NCI-H1105 treated with DMSO at 0.1 percent for 48 hours (cell line): ENCODE measurements around the gene SFTPD.

Experiments used
- DNase-seq: peaks from one replicate; lab custom pipeline; 2025; lab: John Stamatoyannopoulos, UW

SFTPD gene

DNA sequence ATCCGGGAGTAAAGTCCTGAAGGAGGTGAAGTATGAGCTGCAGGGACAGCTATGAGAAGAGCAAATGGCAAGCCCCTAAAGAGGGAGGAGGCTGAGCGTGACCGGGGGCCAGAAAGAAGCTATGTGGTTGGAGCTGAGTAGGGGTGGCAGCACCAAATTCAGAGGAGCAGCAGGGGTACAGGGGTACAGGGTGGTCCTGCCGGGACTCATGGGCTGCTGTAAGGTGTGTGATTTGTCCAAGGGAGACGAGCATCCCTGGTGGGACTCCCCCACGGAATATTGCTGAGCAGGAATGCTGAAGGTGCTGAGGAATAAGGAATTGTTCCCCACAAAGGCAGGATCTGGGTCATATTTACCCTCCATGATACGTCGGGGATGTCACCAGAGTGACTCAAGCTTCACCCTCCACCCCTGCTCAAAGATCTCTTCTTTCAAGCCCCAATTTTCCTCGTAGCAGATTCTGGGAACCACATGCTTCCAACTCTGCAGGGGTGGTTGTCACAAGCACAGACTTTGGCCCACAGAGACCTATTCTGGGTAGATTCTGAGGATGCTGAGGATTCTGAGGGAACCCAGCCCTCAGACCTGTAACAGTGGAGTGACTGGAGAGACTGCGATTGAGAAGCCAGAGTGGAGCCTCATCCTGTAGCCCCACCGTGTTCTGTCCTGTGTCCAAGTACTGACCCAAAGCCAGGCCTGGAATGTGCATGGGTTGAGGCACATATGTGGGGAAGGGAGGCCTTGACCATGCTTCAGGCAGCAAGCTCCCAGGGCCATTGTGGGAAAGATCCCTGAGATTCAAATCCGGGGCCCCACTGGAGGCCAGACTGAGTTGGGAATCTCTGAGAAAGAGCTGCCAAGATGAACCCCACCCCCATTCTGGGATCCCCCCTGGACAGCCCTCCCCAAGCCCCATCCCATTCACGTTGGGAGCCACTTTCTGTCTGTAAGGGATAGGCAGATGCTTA lies 4.2 kb downstream of the SFTPD start:
- DNase-seq = no peak

DNA sequence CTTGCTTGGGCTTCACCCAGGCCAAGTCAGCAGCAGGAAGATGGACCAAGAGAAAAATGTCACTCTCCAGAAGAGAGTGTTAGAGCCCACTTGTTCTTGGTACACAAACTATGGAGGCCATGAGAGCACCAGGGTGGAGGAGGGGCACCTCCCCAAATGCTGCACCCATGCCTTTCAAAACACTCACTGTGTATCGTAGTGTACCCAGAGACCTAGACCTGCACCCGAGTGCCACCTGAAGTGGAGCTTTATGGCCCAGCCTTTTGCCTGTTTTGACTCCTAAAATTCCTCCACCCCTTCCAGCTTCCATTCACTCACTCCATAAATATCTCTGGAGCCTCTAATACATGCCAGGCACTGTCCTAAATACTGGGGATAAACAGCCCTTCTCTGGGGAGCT lies 5.0 kb downstream of the SFTPD start:
- no peak for DNase-seq

- DNase-seq = no peak
These were observed 6.4 kb downstream of the SFTPD start for GRCh38 chr10:79942261-79943185.

- no peak for DNase-seq
These were observed 7.2 kb downstream of the SFTPD start for GRCh38 chr10:79941585-79942210.

GRCh38 chr10:79941146-79941545 lies 7.8 kb downstream of the SFTPD start:
- DNase-seq = no peak

- DNase-seq = no peak
These were observed 8.5 kb downstream of the SFTPD start for GRCh38 chr10:79940431-79940830.

DNA sequence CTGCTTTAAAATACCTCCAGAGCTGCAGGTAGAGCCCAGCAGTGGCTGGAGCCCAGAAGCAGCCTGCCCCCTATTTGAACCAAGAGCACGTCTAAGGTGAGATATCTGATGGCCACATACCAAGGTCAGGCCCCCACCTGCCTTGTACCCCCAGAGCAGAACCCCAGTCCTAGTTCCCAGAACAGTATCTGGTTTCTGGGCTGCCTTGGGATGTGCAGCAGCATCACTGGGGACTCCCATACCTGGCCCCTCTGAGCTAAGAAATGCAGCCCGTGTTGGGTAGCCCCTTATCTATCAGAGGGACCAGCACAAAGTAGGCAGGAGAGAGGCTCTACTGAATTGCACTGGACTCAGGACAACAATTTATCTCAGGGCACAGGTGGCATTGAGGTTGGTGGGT lies 8.9 kb downstream of the SFTPD start:
- DNase-seq = no peak

- DNase-seq = no peak
These were observed 10.0 kb downstream of the SFTPD start for GRCh38 chr10:79938728-79939406.

DNA sequence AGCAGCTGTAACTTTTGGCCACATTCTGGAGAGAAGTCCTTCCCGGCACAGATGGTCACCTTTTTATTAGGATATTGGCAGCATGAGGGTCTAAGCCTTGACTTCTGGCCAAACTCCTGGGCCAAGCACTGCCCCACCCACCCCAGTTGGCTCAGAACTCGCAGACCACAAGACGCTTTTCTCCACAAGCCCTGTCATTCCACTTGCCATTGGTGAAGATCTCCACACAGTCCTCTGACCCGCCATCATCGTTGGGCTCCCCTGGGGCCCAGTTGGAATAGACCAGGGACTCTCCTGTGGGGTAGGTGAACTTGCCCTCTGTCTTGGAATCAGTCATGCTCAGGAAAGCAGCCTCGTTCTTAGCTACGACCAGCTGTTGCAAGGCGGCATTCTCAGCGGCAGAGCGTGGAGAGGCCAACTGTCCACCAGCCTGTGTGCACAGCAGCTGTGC lies 11.2 kb downstream of the SFTPD start:
- no peak for DNase-seq

DNA sequence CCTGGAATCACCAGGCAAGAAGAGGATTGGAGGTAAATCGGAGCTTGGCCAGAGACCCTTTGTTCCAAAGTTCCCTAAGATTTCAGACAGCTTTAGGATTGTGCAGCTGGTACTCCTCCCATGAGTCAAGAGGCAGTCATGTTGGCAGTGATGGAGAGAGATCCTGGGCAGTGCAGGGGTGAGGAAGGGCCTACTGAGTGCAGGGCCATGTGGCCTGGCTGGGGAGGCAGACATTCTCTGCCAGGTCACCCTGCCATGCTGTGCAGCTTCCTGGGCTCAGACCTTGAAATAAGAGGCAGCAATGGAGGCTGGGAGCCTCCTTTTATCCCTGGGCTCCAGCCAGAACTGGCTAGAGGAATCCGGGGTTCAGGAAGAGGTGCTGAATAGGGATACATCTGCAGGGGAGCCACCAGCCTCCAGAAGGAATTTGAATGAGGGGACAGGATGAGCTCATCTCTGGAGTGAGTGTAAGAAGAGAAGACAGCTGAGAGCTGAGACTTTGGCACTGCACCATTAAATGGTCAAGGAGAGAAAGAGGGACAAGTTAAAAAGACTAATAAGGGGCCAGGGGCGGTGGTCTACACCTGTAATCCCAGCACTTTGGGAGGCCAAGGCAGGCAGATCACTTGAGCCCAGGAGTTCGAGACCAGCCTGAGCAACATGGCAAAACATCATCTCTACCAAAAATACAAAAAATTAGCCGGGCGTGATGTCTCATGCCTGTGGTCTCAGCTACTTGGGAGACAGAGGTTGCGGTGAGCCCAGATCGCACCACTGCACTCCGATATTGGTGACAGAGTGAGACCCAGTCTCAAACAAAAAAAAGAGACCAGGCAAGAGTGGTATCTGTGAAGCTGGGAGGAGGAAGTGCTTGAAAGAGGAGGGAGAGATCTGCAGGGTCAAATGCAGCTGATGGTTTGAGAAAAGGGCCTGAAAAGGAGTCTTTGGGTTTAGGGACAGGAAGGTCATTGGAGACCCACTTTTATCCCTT lies 12.0 kb downstream of the SFTPD start:
- no peak for DNase-seq

DNA sequence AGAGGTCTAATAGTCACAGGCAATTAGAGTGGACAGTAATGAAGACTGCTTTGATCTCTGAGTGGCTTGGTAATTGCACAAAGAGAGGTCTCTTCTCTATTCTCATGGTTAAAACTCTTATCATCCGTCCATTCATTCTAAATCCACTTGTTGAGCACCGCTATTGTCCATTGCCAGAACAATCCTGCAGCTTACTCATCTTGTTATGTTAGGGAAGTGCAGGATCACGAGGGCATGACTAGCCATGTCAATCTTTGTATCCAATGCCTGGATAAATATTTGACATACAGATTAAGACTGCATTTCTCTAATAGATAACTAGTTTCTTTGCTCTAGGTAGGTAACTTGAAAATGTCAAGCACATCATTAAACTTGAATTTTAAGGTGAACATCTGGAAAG lies 14.9 kb downstream of the SFTPD start:
- no peak for DNase-seq

DNA sequence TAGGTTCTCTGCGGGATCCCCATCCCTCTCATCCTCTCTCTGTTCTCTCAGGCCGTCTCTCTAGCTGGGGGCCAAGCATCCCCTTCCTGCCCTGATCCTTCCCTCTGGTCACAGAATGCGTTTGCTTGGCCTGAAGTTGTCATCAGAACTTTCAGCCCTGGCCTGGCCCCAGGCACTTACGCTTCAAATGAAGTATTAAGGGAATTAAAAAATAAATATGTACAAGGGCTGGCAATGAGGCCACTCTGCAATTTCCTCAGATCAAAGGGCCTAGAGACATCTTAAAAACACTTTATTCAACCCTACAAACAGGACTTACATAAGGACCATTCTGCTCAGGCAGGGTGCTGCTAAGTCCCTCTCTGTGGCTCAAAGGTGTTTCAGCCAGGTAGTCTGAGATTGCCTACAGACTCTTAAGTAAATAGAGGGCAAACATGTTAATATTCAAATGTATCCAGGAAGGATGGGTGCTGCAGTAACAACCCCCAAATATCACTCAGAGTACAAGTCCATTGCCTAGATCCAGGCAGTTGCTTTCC lies 16.0 kb downstream of the SFTPD start:
- DNase-seq = no peak

GRCh38 chr10:79932307-79932706 lies 16.6 kb downstream of the SFTPD start:
- no peak for DNase-seq

- no peak for DNase-seq
These were observed 18.2 kb downstream of the SFTPD start for GRCh38 chr10:79930751-79931150.

- DNase-seq = no peak
These were observed 18.6 kb downstream of the SFTPD start for GRCh38 chr10:79930267-79930666.

DNA sequence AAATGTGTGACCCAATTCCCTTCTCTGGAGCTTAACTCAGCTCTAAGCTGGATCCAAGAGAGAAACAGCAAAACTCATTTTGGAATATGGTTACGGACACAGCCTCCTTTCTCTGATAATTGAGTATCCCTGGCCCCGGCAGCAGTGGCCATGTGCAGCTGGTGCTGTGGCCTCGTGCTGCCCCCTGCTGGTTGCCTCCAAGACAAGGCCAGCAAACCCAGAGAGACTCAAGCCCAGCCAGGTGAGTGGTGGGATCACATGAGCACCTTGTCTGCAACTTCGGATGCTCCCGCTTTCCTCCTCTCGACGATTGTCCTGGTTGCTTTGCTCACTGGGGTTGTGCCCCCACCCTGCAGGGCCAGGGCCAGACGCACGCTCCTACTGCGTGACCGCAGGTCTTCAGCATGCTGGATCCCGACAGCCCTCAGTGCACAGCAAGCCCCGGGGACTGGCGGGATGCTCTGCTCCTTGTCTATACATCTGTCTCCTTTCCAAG lies 19.4 kb downstream of the SFTPD start:
- DNase-seq = peak; percentile 53

DNA sequence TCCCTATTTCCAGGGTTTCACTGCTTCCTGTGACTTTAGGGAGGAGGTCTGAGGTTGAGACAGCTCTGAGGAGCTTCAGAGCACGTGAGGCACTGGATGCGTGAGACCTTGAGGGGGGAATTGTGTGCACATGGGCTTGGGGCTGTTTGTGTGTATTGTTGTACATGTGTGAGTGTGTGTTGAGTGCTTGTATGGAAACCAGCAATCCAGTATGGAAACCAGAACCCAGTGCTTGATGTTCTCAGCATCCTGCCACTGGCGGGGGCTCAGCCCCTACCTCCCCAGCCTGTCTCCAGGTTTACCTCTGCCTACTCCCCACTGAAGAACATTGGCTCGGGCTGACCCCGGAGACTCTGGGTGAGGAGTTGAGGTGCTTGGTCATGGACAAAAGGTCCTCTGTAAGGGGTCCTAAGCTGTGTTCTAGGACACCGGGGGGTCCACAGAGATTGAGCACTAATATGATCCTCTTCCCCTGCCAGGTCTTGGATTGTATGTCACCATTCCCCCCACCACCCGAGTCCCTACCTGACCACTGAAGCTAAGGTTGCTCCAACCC lies 20.8 kb downstream of the SFTPD start:
- DNase-seq = no peak

DNA sequence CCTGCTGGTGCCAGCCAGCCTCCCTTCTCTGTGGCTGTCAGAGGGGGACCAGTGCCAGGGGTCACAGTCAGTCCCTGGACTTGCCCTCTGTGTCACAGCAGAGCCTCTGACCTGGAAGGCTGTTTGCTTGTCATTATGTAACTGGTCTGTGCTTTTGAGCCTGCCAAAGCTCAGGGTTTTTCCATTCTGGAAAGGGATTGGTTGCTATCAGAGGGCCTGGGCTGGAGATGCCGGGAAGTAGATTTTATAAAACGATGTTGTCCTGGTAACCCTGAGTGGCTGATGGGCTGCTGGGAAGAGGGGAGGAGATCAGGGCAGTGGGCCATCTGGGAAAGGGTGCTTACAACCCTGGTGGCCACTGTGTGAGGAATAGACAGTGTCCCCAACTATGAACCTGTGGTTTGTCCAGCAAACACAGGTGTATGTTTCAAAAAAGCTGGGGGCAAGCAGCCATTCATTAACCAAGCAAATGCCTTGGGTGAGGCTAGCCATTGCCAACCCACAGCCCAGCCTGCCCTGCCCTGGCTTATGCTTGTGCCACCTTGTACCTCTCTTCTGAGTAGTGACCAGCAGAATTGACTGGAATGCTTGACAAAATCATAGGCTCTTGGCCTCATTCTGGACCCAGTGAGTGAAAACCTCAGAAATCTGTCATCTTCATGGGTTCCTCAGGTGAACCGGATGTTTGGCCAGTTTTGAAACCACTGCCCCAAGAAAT lies 21.6 kb downstream of the SFTPD start:
- no peak for DNase-seq

- DNase-seq = no peak
These were observed 22.9 kb downstream of the SFTPD start for GRCh38 chr10:79926037-79926436.
